Vagina (tissue), 2 donors: ENCODE data around the gene ZNF836.
A peak's percentile ranks its signal among the peaks of the same experiment; 100 is the strongest.

Experiments
- POLR2A ChIP-seq, 2 donors: fragments of 450-650 bp; IDR thresholded peaks; one replicate each; pipeline ENCODE4 v1.6.1; 2017; ENCODE audit warnings: antibody characterized with exemption in 2 of 2, mild to moderate bottlenecking in 2 of 2, moderate library complexity in 2 of 2
- POLR2AphosphoS5 ChIP-seq, 2 donors: sonication (generic); formaldehyde crosslinking; IDR thresholded peaks; one replicate each; pipeline ENCODE4 v1.9.0; 2017; ENCODE audit warnings: antibody characterized with exemption in 2 of 2, mild to moderate bottlenecking in 2 of 2, low read depth in 1 of 2; ENCODE audit not compliant: insufficient read depth in 1 of 2
- TF ChIP-seq, protein P1 (sequence below), 3 experiments: fragments of 450-650 bp in 2 of 3; fragments of 200-600 bp in 1 of 3; sonication (generic) in 1 of 3; IDR thresholded peaks; one replicate each; pipeline ENCODE4 v1.5.1; 2017 to 2019; ENCODE audit warnings: antibody characterized with exemption in 3 of 3, mild to moderate bottlenecking in 2 of 3, moderate library complexity in 2 of 3

DNA sequence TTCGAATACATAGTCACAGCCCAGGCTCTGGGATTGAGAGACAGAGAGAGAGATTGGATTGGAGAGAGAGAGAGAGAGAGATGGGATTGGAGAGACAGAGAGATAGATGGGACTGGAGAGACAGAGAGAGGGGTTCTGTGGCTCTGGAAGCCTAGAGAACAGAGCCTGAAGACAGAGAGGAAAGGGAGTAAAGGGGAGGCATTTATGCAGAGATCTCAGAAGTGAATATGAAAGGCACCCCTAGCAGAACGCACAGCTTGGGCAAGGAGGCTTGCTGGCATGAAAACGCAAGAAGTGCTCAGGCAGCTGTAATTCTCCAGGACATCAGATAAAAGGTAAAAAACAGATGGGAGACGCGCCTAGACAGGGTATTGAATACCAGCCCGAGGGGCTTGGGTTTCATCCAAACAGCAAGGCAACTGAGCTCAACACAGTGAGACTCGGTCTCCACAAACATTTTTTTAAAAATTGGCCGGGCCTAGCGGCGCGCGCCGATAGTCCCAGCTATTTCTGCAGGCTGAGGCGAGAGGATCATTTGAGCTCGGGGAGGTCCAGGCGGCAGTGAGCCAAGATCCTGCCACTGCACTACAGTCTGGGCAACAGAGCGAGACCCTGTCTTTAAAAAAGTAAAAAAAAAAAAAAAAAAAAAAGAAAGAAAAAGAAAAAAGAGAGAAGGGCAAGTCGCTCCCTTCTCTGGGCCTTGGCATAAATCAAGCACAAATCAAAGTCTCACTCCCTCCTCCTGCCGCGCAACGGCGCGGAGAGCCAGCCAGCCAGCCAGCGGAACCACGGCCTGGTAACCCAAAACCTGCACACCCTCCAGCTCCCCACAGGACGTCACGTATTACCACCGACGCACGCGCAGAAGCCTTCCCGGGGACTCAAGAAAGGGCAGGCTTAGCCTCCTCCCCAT is 17.7 kb upstream of the ZNF836 start:
- TF ChIP-seq, protein P1, sequence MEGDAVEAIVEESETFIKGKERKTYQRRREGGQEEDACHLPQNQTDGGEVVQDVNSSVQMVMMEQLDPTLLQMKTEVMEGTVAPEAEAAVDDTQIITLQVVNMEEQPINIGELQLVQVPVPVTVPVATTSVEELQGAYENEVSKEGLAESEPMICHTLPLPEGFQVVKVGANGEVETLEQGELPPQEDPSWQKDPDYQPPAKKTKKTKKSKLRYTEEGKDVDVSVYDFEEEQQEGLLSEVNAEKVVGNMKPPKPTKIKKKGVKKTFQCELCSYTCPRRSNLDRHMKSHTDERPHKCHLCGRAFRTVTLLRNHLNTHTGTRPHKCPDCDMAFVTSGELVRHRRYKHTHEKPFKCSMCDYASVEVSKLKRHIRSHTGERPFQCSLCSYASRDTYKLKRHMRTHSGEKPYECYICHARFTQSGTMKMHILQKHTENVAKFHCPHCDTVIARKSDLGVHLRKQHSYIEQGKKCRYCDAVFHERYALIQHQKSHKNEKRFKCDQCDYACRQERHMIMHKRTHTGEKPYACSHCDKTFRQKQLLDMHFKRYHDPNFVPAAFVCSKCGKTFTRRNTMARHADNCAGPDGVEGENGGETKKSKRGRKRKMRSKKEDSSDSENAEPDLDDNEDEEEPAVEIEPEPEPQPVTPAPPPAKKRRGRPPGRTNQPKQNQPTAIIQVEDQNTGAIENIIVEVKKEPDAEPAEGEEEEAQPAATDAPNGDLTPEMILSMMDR (IDR thresholded peaks at IDR 0.05): peak in 1 of 3 experiments; percentile 13
- peak in 1 of 2 donors; percentile 91 for TF ChIP-seq POLR2A (IDR thresholded peaks at IDR 0.05)
- peak; percentile 75 to 87 for TF ChIP-seq POLR2AphosphoS5 (IDR thresholded peaks at IDR 0.05; ENCODE audit: insufficient read depth in 1 of 2, low read depth in 1 of 2)
